ENCODE results near the gene VIT.

DNA sequence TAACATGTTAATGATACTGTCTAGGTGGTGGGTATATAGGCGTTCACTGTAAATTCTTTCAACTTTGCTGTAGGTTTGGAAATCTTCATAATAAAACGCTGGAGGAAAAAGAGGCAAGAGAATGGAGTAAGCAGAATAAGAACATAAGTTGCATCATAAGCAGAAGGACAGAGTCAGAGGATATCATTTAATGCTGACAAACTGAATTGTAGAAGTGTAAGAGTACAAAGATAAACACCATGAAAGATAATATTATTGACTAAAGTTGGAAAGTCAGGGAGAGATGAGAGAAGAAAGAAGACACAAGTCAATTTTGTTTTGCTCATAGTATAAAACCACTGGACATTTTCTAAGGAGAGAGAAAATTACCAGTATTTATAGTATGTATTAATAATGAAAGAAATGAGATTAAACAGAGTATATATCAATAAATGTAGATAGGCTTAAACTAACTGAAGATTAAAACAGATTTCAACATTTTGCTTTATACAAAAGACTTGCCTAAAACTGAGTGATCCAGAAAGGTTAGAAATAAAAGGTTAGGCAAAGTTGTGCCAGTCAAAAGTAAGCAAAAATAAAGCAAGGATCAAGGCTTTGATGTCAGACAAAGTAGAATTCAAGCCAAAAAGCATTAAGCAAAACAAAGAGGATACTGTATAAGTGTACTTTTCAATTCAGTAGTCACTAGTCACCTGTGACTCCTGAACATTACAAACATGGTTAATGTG, 42.4 kb upstream of the VIT start:
- TF ChIP-seq POLR2A (IDR thresholded peaks at IDR 0.05; ENCODE audit: low read depth, low read length) (no peak), TAF1 (IDR thresholded peaks at IDR 0.05; ENCODE audit: low read depth, low read length) (no peak), POLR2AphosphoS5 (IDR thresholded peaks at IDR 0.05; ENCODE audit: low read depth, low read length) (no peak), PAX5 (IDR thresholded peaks at IDR 0.05; ENCODE audit: insufficient read depth, low read length, severe bottlenecking) (no peak), POU2F2 (IDR thresholded peaks at IDR 0.05; ENCODE audit: low read depth, low read length) (no peak), SPI1 (IDR thresholded peaks at IDR 0.05; ENCODE audit: low read depth, low read length) (no peak)

Measured in GM12891 (cell line).